Measurements from ENCODE around the gene CARD9.

CARD9 gene

DNA sequence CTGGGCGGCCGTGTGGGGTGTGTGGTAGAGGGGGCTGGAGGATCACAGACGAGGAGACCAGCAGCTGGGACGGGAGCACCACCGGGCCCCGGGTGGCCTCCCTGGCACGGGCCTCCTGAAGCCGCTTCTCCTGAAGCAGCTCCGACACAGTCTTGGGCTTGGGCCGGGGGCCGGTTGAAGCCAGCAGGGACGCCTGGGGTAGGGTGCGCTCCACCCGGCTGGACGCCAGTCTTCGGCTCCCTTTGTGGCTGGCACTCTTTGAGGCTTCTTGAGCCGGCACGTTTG lies 5.5 kb upstream of the CARD9 start:
- no peak for DNase-seq

DNA sequence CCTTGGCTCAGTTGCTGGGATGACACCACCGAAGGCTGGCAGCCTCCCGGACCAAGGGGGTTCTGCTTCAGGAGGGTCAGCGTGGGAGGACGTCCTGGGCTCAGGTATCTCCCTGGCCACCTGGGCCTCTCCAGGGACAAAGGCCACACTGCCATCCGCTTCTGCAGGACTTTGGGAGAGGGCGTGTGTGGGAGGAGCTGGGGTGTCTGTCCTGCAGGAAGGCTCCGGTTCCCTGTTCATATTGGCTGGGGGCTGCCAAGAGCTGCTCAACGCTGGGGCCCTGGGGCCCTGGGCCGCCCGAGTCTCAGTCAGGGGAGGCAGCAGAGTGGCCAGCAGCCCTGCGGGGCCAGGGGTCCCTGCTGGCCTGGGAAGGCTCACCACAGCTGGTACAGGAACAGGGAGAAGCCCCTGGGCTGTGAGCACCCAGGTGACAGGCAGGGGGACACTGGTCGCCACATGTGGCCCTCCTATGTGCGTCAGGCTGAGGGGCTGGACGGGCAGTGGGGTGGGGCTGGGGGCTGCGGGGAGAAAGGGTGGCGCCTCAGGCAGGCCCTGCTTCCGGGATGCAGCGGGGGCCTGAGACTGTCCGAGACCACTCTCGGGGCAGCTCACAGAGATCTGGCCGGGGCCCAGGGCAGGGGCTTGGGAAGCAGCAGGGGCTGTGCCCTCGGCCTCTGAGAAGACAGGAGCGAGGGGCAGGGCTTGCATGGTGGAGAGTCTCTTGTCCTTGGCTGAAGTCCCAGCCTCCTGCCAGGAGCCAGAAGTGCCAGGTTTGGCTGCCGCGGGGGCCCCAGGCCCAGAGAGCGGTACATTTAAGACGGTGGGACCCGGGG lies 4.9 kb upstream of the CARD9 start:
- no peak for DNase-seq

DNA sequence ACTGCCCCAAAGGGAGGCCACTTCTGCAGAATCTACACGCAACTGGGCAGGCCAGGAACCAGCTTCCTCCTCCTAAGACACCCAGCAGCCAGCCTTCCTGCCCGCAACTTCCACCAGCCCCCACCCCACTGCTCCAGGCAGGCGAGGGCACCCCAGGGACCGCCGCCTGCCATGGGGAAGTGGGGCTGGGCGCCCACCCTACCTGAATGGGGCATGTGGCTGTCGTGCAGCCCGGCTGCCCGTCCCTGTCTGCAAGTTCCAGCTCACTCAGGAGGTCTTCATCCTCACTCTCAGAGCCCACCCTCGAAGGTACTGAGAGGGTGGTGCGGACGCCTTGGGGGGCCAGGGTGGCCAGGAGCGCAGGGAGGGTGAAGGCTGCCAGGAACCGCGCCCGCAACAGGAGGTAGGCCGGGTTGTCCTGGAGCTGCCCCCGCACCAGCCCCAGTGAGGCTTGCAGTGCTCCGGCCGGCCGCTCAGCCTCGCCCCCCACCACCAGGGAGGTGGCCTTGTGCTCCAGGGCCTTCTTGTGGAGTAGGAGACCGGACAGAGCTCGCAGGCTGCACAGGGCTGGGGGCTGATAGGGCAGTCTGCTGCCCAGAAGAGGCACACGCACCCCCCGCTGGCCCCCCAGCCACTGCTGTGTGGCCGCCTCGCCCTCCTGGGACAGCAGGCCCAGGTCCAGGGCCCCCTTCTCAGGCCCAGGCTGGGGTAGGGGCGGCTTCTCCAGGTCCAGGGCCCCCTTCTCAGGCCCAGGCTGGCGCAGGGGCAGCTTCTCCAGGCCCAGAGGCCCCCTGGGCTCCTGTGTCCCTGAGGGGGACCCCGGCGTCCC lies 4.1 kb upstream of the CARD9 start:
- DNase-seq, result no peak

DNA sequence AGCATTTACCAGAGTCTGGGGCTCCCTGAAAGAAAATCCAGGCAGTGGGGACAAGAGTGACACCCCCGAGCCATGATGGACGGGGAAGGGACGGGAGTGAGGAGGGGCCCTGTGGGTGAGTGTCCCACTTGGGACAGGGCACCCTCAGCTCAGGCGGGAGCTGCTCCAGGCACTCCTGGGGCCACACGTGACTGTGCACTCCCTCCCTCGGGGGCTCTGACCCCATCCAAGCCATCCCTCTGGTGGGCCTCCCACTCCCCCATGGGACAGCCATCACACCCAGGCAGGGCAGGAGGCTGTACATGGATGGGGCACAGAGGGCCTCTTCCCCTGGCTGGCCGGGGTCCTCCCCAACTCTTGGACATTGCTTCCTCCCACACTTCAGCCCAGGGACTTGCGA lies 3.0 kb upstream of the CARD9 start:
- DNase-seq, result no peak

DNA sequence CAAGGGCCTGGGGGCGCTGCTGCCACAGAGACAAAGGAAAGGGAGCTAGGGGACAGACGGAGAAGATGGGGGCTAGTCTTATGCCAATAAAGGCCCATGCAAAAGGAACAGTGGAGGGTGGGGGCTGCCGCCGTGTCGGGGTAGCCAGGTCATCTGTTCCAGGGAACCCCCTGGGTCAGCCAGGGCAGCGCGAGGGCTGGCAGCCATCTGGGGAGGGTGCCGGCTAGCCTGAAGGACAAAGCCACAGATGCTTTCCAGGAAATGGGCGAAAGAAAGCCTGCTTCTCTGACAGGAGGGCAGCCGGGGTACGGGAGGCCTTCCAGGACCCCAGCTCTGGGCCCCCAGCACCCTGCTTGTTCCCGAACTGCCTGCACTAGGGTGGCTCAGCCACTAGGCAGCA lies 1.6 kb upstream of the CARD9 start:
- no peak for DNase-seq

DNA sequence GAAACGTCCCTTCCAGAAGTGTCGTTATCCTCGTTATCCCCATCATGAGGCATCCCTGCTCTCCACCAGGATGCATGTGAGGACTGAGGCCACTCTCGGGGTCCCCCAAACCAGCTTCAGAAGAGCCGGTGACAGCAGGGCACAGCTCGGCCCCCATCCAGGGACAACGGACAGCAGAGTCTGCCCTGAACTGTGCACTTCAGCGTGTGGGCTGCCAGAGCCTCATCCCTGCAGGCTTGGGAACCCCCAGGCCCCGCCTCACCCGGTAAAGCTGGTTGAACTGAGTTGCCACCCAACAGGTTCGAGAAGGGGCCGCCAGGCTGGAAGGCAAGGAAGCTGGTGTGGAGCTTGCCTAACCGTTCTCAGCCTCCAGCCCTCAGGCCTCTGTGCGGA lies 710 bp upstream of the CARD9 start:
- no peak for DNase-seq

DNA sequence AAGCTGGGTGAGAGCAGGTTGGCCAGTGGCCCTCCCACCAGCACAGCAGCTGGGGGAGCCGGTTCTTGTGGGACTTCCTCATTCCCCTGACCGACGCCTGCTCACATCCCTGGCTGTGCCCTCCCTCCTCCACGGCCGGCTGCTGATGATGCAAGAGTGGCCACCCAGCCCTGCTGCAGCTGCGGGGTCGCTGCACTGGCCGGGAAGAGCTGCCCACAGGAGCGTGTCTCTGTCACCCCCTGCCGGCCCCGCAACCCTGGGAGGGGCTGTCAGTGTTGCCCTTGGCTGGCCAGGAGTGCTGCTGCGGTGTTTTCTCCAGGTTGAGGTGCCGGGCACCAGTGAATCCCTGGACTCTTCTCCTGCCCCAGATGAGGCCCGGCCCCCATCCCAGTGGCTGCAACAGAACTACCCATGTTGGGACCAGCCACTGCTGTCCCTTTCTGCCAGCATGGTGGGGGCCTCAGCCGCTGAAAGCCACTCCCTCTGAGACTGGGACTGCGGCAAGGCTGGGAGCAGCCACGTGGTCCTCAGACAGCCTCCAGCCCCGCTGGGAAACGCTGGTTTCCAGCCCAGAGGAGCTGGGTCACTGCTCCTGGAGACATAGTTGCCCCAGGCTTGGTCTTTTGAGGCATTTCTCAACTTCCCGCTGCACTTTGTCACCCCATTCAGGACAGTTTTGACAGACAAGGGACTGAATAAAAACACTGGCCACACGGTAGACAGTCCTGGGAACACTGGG lies 739 bp downstream of the CARD9 start:
- peak; percentile 56 for DNase-seq

DNA sequence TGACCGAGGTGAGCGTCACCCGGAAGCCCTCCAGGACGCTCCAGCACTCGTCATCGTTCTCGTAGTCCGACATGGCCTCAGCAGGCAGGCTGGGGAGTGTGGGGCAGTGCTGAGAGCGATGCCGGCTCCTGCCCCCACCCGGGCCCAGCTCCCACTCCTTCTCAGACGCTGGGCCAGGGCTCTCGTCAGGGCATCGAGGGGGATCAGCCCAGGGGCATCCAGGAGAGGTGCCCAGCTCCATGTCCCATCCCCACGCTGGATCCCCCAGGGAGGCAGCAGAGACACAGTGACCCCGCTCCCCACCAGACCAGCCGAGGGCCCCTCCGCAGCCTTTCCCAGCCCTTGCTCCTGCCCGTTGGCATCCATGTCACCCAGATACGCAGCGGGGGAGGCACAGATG lies 1.5 kb downstream of the CARD9 start:
- DNase-seq, result no peak

DNA sequence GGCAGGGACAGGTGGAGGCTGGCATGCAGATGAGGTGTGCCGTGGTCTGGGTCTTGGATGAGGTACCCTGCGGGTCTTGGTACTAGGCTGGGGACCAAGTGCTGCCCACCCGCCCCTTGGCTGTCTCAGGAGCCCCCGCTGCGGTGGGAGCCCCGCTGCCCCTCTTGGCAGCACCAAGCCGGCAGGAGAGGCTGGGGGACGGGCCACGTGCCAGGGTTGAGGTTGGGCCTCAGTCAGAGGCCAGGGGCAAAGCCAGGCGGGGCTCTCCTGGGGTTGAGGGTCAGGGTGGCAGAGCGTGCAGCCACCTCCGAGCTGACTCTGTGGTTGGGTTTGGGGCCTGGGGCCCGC lies 2.0 kb downstream of the CARD9 start:
- DNase-seq, result no peak

DNA sequence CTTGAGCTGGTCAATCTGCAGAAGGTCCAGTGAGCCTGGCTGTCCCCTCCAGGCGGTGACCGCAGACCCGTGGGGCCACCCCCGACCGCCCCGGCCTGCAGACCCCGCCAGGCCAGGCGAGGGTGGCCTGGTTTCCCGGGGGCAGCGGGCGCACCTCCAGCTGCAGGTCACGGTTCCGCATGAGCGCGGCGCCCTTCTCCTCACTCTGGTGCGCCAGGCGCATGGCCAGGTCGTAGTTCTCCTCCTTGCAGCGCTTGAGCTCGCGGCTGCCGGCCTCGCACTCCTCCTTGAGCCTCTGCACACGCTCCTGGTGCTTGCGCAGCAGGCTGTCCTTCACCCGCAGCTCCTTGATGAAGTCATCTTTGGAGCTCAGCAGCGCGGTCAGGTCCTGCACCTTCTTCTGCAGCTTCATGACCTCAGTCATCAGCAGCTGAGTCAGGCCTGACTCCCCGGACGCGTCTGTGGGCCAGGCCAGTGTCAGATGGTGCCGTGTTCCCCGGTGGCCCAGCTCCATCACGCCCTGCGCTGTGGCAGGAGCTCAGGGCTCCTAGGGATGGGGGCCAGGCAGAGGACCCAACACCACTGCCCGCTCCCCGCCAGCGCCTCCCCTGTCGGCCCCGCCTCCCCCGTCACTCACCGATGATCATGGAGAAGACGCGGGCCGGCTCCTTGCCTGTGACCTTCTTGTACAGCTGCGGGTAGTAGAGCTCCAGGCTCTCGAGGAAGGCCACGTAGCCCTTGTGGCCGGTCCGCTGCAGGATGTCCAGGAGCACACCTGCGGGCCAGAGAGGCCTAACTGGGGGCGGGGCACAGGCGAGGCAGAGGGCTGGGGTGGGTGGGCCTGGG lies 2.6 kb downstream of the CARD9 start:
- no peak for DNase-seq

DNA sequence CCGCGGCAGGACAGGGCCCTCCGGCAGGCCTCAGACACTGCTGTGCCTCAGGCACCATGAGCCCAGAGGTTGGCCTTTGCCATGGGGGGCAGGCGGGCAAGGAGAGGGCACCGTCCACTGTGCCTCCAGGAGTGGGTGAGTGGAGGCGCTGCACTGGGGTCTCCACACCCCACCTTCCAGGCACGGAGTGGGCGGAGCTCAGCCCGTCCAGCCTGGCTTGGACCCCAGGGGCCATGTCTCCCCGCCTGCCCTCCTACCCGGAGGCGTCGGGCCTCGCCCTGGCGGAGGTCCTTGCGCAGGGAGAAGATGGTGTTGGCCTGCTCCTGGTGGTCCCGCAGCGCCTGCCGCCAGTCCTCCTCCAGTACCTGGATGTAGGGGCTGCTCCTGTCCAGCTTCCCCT lies 3.4 kb downstream of the CARD9 start:
- DNase-seq, result no peak

DNA sequence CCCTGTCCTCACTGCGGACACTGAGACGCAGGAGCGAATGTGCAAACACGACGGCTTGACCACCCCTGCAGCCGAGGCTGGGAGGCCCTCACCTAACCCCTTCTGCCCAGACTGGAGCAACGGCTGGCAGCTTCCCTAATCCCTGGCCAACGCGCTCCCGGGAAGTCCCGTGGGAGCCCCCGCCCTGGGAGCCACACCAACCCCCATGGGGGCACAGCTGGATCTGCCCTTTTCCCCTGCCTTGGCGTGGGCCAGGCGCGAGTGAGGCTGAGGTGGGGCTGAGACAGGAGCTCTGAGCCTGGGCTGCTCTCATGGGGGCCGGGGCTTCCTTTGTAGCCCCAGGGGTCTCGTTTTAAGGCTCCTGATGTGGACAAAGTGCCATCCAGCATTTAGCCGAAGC lies 5.3 kb downstream of the CARD9 start:
- no peak for DNase-seq

DNA sequence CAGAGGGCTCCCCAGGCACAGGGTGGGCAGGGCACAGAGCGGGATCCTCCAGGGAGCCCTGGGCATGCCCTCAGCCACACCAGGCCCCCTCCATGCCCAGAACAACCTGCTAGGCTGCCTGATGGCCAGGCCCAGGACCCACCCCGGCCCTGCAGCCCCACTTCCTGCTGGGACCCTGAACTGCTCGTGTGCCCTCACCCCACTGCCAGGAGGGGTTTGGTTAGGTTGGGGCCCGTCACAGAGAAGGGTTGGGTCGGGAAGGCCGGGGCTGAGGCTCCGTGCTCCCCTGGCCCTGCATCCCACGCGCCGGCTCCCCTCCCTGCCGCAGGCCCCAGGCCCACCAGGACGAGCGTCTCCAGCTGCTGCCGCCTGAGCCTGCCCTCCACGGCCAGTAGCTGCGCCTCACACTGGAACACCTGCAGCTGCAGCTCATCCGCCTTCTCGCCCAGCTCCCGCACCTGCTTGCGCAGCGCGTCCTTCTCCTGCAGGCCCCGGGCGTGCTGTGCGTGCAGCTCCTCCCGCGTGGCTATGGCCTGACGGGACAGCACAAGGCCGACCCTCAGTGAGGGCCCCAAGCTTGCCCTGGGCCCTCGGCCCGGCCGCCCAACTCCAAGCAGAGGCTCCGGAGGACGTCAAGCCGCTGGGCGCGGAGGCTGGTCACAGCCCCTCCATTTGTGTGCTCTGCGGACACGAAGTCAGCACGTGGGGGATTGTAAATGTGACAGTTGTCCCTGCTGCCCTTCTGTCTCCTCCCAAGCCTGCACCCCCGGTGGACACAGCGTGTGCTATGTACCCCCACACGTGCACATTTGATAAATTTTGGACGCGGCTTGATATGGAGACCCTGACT lies 5.9 kb downstream of the CARD9 start:
- no peak for DNase-seq

DNA sequence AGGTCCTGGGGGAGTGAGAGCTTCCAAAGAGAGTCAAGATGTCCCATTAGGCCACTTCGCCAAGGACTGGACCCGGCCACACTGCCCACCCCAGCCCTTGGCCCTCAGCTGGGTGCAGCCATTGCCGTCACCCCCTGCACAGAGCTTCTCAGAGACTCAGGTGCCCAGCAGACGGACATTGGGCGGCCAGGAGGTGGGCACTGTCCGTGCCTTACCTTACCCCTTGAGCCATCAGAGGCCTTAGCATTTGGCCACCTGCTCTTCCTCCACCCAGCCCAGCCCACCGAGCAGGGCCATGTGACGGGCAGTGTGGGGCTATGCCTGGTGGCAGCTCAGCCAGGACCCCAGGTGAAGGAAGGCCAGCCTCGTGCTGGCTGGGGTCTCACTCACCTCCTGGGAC lies 6.6 kb downstream of the CARD9 start:
- no peak for DNase-seq

DNA sequence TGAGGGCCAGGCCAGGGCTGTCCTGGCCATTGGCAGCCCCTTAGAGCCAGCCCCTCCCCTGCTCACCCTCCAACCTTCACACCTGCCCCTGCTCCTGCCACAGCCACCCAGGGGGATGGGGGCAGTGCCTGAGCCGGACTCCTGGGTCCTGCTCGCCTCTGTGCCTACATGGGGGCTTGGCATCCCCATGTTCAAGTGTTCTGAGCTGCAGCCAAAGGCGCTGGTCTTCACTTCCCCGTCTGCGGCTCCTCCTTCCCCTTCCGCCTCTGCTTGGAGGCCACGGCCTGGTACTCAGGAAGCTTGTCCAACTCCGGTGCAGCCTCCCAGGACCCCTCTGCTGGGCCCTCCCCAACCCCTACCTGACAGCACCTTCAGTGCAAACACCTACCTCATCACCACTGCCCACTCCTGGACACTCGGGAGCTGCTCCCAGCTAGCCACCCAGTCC lies 7.7 kb downstream of the CARD9 start:
- no peak for DNase-seq

DNA sequence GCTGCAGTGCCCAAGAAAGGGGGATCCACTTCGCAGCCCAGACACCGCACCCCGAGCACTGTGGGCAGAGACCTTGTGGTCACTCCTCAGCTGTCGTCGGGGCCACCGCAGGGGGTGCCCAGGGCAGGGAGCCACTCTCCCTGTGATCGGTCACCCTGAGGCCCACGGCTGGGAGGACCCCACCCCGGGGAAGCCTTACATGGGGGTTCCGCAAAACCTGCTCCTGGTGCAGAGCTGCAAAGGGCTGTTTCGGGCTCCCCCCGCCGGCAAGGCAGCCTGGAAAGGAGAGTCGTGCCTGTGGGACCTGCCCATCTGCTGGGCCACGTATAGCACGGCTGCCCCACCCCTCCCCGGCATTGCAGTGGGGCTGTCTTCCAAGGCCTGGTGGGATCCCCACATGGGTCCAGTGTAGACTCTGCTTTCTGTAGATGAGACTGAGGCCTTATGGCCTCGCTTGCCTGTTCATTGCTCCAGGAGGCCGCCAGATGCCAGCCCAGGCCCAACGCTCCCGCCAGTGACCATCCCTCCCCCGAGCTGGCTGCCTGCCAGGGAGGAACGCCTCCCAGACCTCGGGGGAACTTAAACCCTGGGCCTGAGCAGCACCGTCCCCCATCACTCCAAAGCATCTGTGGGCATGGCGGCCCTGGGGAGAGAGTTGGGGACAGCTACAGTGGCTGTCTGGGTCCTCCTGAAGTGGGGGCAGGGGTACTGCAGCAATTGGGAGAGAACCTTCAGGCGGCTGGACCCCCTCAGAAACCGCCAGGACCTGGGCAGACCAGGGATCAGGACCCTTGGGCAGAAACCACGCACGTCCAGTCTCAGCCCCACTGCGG lies 8.3 kb downstream of the CARD9 start:
- DNase-seq, result no peak

DNA sequence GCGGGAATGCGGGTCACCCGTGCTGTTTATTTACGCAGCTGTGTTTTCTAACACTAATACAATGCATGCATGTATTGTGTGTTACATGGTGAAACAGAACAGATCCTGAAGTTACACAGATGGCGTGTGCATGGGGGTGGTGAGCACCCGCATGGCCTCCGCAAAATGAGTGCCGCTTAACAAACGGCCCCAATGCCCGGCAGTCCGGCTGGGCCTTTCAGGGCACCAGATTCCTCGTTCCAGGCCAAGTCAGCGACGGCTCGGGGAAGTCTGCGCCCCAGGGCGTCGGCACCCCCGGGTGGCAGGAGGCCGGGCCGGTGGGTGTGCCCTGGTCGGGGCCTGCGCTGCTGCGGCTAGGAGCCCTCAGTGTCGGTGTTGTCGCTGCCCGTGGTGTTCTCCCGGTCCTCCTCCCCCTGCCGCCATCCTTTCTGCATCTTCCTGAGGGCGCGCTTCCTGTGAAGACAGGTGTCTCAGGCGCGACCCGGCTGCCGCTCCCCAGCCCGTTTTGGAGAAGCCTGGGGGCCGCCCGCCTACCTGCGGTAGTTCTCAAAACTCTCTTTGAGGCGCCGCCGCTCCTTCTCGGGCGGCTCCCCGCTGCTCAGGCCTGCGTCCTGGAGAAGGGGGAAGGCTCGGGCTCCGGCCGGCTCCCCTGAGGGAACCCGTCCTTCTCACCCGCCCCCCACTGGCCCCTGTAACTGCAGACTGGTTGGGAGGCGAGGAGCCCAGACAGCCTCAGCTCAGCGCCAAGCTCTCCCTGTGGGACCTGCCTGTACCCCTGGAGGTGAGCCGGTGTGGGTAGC lies 9.3 kb downstream of the CARD9 start:
- no peak for DNase-seq

DNA sequence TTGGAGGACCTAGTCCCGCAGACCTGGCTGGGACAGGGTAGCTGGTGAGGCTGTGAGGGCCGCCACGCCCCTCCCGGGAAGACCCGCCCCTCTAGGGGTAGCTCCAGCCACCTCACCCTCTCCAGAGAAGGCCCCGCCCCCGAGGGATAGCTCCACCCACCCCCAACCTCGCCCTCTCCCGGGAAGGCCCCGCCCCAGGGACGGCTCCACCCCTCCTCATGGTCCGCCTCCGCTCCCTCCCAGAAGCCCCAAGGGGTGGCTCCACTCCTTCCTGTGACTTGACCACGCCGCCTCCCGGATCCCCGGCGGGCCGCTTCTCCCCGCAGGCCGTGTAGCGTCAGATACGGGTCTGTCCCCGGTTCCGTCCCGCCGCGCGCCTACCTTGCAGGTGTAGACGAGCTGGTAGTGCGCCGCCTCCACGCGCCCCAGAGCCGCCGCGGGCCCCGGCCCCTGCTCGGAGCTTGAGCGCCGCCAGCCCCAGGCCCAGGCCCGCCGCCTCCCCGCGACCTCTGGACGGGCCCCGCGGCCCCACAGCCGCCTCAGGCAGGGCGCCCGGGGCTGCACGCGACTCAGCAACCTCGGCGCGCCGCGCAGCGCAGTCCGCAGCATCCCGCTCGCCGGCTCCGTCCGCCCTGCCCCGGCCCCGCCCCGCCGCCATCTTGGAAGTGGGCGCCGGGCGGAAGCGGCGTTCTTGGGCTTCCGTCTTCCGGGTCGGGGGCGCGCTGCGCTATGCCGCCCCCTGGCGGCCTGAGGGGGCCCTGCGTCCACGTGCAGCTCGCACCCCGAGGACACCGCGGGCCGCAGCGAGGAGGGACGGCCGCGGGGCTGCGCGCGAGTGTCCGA lies 10.1 kb downstream of the CARD9 start, which contains the start of gene DNLZ:
TSS of gene DNLZ (minus strand) at position 639 of the 843 bp plus-strand sequence. CDS start at position 609, 30 bp downstream.
- peak; percentile 95 for DNase-seq

DNA sequence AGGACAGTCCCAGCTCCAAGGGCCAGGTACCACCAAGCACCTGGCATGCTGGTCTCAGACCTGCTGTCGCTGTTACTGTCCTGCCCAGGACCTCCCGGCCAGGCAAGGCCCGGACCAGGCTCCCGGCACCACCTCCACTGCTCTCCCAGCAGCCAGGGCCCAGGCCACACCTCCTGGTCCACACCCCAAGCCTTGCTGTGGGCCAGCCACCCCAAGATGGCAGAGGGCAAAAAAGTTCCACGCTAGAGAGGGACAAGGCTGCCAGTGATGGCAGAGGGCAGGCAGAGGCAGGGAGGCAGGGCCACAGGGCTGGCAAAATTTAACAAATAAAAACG lies 11.1 kb downstream of the CARD9 start:
- DNase-seq, result no peak
